ENCODE results near the gene FDX2. TPM values are rescaled to one million over a fixed set of nuclear protein-coding genes. Genes with fewer than 3 reads are reported as not detected.

FDX2 gene
- polyA plus RNA-seq, 1 donor, result 14.3 TPM

DNA sequence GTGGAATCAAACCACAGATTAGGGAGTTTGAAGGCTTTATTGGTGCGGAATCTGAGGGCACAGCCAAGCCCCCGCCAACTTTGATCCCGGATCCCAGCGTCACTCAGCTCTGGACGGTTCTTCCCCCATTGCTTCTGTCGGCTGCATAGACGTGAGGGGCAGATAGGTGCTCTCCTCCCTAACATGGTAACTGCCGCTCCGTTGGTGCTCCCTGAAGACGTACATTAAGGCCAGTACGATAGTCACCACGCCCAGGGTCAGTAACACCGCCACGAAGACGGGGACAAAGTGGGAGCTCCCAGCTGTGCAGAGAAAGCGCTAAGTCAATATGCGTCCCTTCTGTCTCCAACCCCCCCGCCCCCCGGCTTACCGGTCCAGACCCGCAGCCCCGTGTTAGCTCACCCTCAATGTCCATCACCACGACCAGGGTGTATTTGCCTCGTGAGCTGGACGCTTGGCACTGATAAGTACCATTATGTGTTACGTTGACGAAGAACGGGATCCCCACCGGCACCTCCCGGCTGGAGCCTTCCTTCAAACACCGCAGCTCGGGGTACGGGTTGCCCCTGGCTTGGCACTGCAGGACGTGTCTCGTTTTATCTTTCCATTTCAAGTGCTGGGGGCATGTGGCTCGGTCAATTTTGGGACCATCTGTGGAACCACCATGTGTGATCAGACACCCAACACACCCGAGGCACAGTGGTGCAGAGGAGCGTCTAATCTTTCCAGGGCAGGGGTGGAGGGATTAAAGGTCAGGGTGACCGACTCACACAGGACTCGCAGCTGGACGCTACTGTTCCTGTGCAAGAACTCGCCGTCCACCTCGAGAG is 18.2 kb upstream of the FDX2 start:
- no peak for DNase-seq

DNA sequence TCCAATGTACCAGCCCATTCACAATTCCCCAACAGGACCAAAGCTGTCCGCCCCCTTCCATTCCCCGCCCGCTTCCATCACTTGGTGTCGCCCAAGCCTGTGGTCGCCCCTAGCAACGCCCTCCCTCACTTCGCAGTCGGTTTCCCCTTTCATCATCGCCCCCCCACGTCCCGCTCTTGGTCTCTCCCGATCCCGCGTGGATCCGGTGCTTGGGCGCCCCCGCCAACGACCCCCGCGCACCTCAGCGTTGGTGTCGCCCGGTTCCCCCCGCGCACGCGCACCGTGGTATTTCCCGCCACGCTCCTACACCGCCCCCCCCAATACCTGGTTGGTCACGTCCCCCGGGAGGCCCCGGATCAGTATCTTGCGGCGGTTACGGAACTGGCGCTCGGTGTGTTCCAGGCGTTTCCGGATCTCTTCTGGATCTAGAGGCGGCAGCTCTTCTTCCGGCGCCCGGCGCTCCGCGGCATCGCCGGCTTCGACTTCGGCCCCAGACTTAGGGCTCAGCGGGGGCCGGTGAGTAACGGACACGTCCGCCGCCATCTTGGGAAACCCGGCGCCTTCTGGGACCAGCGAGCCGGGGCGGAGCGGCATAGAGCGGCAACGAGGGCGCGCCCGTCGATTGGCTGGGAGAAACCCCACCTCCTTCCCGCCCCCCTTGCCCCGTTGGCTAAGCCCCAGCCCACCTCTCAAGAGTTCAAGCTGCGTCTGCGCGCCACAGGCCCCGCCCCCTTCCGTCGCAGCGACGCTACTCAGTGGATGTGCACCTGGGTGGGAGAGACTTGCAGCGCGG is 17.3 kb upstream of the FDX2 start, which contains the start of gene RAVER1:
Gene RAVER1, minus strand, starts transcription at position 565 of the 793 bp plus-strand sequence. Its CDS starts 22 bp downstream, at position 543.
- DNase-seq, result peak; percentile 97

DNA sequence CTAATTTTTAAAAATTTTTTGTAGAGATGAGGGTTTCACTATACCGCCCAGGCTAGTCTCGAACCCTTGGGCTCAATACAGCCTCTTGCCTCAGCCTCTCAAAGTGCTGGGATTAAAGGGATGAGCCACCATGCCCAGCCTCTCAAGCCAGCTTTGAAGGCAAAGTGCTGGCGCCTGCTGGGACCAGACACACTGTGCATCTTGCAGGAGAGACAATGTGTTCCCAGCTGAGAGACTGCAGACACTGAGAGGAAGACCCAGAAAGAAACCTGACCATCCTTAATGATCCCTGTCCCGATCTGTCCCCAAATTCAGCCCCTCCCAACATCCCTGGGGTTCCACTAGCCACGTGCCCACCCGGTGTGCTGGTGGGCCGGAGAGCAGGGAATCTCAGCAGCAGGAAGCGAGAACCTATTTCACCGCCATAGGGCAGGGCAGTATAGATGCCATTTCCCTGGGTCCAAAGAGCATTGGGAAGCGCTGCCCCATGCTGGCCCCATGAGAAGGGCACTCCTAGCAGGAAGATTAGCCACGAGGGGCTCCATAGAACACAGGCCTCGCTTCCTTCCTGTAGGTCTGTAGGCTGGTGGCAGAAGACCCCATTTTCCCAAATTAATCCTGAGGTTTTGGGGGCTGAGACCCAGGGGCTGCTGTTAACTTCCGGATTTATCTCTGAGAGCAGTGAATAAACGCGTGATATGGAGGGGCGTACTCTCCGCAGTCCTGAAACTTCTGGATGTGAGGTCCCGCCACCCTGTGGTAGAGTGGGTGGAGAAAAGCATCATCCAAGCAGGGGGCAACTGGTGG is 16.5 kb upstream of the FDX2 start:
- DNase-seq, result no peak

DNA sequence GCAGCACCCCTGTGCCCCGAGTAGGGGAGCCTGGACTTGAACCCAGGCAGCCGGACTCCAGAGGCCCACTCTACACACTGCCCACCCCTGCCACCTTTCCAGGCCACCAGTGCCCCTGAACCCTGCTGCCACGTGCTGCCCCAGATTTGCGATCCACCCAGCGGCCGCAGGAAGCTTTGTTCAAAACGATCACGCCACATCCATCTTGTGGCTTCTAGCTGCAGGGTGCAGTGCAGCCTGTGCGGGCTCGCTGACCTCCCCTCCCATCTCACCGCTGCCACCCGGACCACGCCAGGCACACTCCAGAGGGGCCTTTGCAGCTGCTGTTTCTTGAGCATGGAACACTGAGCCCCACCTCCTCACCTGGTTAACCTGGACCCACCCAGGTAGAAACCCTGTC is 13.7 kb upstream of the FDX2 start:
- DNase-seq, result no peak

DNA sequence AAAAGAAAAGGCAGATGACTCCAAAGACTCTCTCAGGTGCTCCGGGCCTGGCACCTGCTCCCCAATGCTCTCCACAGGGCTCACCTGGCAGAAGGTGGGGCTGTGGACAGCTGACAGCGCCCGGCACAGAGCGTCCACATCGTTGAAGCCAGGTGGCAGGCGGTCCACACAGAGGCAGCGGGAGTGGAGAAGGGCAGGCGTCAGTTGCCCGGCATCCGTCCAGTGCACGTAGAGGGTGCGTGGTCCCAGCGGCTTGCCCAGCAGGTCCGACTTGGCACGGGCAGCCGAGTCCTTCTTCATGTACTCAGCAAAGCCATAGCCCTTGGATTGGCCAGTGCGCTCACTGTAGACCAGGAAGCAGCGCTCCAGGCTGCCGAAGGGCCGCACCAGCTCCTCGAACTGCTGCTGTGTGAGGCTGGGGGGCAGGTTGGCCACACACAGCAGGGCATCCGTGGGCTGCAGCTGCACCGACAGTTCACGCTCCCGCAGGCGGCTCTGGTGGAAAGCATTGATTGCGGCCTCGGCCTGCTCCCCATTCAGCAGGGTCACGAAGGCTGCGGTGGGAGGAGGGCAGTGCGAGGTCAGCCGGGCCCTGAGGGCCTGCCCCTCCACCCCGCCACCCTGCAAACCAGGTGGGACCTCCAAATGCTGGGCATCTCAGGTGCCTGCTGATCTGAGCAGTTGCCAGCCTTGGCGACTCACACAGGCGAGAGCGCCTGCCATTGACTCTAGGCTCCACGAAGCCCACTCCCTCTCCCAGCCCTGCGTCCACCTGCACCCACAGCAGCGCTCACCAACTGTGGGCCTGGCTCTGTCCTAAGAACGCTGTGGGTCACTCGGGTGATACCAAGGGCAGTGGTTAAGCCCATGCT is 13.0 kb upstream of the FDX2 start:
- no peak for DNase-seq

DNA sequence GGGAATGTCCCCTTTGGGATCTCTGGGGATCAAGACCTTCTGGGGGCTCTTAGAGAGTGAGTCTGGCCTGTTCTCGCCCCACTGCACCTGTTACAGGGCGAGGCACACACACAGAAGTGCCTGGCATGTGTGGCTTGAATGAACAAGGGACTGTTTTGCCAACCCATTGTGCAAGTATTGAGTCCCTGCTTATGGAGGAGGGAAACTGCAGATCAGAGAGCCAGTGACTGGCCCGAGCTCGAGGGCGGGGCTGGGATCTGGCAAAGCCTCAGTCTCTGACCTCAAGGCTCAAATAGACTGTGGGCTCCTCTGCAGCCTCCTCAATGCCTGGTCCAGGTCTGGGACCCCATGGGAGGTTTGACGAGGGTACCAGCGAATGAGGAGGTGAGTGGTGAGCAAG is 12.0 kb upstream of the FDX2 start:
- no peak for DNase-seq

DNA sequence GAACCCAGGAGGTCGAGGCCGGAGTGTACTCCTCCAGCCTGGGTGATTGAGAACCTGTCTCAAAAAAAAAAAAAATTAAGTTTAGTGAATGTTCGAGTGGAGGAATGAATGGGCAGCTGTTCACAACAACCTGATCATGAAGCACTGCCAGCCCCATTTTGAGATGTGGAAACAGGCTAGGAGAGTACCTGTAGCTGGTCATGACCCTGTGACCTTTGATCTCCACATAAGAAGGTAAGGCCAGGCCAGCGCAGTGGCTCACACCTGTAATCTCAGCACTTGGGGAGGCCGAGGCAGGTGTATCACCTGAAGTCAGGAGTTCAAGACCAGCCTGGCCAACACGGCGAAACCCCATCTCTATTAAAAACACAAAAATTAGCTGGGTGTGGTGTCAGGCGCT is 9.9 kb upstream of the FDX2 start:
- no peak for DNase-seq

DNA sequence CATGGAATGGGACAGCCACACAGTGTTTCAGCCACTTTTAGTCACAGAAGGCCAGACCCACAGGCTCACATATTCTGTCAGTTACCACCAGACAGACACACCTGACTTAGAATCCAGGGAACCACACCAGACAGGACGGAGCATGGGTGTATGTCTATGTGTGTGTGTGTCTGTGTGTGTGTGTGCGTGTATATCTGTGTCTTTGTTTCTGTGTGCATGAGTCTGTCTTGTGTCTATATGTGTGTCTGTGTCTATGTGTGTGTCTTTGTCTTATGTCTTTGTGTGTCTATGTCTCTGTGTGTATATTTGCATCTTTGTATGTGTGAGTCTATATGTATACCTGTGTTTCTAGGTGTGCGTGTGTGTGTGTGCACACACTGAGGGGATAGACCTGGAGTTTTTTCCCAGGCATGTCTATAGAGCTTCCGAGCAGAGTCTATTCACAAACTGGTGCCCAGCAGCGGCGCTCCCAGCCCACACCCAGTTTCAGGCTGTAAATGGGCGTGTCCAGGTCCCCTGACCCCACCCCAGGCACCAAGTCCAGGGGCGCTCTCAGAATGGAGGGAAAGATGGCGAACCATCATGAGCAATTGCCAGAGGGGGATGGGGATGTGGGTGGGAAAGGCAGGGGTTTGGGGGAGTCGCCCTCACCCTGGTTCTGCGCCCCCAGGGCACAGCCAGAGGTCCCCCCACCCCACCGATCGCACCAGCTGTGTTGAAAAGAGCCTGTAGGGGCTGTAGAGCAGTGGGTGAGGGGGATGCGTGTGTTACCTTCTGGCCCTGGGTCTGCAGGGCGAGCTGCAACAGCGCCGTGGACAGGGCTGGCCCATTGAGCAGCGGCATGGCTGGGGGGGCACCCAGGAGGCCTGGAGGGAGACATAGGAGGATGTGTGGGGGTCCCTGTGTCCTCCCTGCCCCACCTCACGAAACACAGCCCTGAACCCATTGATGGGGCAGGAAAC is 6.3 kb upstream of the FDX2 start:
- no peak for DNase-seq

DNA sequence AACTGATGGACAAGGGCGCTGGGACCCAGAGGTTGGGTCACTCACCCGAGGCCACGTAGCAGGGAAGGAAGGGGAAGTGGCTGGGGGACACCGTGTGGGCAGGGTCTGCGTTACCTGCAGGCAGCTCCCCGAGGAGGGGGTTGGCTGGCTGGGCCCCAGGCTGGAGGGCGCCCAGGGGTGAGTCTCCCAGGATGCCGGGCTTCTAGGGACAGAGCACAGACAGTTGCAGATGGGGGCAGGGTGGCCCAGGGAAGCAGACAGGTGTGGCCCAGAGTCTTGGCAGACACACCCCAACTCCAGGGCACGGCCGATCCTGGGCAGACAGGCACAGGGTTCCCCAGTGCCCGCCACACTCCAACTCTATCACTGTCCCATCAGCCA is 5.6 kb upstream of the FDX2 start:
- no peak for DNase-seq

DNA sequence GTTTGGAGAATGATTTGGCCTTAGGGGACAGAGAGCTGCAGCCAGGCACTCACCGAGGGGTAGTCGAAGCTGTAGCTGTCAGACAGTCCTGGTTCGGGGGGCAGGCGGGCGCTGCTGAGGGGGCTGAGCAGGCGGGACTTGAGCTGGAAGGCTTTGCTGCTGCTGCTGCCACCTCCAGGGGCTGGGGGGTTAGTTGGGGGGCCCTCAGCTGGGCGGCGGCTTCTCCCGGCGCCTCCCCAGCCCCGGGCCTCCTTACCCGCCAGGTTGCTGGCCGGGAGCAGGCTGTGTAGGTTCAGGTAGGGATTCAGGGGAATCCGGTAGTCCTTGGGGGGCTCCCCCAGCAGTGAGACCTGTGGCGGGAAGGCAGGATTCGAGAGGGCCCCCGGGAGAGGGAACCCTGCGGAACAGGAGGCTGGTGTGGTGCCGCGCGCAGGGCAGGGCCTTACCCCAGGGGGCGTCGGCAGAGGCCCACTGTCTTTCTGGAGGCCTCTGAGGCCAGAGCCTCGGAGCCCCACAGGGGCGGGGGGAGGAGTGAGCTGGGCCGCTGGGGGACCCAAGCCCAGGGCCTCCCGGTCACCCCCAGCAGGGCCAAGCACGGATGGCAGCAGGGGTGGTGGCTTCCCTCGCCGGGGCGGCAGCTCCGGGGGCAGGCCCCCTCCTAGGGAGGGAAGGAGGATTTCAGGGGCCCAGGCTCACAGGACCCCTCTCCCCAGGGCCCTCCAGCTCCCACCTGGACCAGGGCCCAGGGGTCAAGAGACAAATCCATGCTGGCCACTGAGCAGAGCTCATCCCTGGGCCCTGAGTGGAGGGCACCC is 5.0 kb upstream of the FDX2 start:
- no peak for DNase-seq

DNA sequence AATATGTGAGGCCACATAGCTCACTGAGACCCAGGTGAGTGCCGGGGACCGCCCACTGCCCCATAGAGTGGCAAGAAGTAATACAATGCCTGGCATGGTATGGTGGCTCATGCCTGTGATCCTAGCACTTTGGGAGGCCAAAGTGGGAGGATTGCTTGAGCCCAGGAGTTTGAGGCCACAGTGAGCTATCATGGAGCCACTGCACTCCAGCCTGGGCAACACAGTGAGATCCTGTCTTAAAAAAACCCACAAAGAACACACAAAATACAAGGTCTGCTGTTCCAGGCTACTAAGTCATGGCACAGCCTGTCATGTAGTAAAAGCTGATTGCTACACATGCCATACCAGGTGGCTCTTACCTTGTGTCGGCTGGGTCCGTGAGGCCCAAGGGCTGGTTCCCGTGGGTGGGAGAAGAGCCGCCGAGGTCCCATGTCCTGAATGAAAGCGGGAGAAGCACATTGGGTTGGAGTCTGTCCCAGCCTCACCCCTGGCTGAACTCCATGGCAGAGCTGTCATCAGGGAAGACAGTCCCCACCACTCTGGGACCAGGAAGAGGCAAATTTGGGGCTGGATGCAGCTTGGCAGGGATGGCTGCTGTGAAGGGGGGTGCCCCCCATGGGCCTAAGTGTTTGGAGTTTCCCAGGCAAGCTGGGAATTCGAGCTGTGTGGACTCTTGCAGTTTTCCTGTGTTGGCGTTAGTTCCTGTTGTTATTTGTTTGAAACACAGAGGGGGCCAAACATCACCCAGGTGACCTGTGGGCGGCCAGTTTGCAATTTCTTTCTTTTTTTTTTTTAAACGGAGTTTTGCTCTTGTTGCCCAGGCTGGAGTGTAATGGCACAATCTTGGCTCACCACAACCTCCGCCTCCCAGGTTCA is 3.2 kb upstream of the FDX2 start:
- no peak for DNase-seq

DNA sequence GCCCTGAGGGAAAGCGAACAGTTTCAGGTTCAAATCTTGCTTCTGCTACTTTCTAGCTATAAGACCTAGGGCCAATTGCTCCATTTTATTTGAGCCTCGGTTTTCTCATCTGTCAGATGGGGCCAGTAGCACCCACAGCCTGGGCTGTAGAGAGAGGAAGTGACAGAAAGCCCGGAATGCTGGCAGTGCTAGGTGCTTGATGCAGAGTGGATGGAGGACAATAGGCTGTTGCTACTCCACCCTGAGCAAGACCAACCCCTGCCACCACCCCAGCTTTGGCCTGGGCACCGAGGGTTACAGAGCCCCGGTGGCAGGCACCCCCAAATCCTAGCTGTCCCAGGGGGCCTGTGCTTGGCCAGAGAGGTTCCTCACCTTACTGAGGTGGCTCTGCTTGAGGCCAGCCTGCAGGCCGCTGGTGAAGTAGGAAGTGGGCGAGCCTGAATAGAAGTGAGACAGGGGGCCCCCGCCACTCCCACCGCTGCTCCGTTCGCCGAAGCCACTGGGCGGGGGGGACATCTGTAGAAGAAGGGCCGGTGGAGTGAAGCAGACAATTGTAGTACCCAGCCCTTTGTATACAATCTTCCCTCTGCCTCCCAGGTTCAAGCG is 2.1 kb upstream of the FDX2 start:
- no peak for DNase-seq

DNA sequence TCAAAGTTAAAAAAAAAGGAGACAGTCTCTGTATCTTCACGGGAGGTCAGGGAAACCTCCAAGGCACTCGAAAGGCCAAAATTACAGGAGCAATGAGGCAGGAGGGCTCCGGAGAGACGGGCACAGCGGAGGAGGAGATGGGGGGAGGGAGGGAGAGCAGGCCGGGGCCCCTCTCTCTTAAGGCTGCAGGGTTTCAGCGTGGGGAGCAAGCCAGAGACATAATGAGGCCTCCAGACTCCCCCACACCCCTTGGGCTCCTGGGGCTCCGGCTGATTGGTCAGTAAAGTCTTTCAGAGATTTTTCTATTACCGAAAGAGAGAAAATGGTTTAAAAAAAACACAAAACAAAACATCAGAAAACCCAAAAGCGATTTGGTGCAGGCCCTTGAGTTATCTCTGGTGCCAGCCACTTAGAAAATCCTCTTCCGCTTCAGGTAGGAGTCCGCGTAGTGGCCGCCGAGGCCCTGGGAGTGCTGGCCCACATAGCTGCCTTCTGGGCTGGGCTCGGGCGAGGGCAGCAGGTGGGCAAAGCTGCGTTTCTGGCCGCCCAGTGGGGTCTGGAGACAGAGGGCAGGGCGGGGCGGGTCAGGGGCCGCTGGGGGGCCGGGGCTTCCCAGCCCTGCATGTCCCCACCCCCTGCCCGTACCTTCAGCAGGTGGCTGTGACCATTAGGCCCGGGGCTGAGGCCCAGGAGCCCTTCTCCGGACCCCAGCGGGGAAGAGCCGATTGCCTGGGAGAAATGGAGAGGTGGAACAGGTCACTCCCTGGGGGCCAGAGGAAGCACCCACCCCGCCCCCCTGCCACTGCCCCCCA is 1.4 kb upstream of the FDX2 start:
- DNase-seq, result no peak

DNA sequence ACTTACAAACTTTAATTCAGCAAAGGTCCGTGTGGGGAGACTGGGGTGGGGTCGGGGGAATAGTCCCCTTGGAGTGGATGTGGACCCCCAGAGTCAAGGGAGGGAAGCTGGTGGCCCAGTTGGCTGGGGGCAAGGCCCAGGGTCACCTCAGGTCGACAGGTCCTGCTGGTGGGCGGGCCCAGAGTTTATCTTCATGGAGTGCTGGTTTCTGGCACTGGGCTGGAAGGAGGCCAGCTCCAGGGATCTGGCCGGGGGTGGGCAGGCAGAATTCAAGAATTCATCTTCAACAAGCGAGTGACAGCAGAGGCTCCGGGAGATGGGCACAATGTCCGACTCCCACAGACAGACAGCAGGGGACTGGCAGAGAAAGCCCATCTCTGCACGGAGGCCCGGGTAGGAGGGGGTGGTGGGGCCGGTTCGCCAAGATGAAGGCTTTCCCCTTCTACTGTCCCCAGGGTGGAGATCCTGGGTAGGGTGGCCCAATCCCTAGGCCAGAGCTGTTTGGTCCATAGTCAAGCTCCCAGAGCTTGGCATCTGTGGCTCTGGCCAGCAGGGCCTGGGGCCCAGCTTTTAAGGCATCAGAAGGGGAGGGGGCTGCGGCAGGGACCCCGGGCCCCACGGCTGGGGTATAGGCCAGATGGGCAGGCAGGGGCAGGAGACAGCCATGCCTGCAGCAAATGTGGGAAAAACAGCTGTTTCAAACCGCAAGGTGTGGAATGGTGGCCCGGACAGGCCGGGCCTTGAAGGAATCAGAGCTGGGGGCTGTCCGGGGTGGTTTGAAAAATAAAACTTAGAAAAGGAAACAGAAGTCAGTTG is 622 bp upstream of the FDX2 start:
- no peak for DNase-seq

DNA sequence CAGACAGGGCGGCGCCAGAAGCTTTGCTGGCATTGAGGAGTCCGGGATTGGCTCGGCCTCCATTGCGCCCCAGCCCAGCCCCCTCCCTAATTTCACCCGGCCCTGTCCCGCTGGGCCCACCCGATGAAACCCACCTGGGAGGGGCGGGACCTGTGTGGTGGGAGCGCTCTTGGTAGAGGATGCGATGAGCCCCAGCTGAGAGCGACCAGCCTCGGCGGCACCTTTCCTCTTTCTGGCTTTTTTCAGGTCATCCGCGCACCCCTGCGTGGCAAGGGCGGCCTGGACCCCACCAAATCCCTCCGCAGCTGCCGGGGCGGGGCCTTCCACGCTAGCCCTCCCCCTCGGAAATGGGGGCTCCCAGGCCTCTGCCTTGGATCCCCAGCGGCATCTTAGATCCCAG is 6.4 kb downstream of the FDX2 start, which contains the start of gene ZGLP1:
Gene ZGLP1, minus strand, starts transcription at position 393 of the 400 bp plus-strand sequence.
- no peak for DNase-seq

DNA sequence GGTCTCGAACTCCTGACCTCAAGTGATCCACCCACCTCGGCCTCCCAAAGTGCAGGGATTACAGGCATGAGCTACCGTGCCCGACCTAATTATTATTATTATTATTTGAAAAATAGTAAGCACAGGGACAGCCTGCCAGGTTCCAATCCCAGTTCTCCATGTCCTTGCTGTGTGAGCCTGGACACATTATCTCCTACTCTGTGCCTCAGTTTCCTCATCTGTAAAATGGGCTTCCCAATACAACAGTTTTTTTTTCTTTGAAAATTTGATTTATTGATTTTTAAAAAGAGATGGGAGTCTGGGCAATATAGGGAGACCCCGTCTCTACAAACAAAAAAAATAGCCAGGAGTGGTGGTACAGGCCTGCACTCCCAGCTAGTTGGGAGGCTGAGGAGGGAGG is 9.5 kb downstream of the FDX2 start:
- DNase-seq, result no peak

All from left kidney (tissue), 2 donors.